ENCODE measurements around the gene SLC4A4.

The SLC4A4 gene

GRCh38 chr4:71474731-71475130 lies 135.9 kb downstream of the SLC4A4 start:
- no peak for DNase-seq

GRCh38 chr4:71476240-71476639 lies 137.4 kb downstream of the SLC4A4 start:
- DNase-seq: no peak

- DNase-seq: no peak
These were observed 147.9 kb downstream of the SLC4A4 start for GRCh38 chr4:71486550-71487343.

- no peak for DNase-seq
These were observed 148.6 kb downstream of the SLC4A4 start for GRCh38 chr4:71487344-71487920.

- no peak for DNase-seq
These were observed 155.7 kb downstream of the SLC4A4 start for GRCh38 chr4:71494539-71494938.

GRCh38 chr4:71495454-71495853 lies 156.6 kb downstream of the SLC4A4 start:
- no peak for DNase-seq

GRCh38 chr4:71497078-71497477 lies 158.3 kb downstream of the SLC4A4 start:
- no peak for DNase-seq

- no peak for DNase-seq
These were observed 159.2 kb downstream of the SLC4A4 start for GRCh38 chr4:71498002-71498401.

- no peak for DNase-seq
These were observed 159.8 kb downstream of the SLC4A4 start for GRCh38 chr4:71498625-71499024.

- no peak for DNase-seq
These were observed 163.2 kb downstream of the SLC4A4 start for GRCh38 chr4:71501992-71502391.

GRCh38 chr4:71518283-71518989 lies 179.6 kb downstream of the SLC4A4 start:
- no peak for DNase-seq

GRCh38 chr4:71520308-71520707 lies 181.5 kb downstream of the SLC4A4 start:
- no peak for DNase-seq

- DNase-seq: no peak
These were observed 182.0 kb downstream of the SLC4A4 start for GRCh38 chr4:71520850-71521249.

- no peak for DNase-seq
These were observed 185.9 kb downstream of the SLC4A4 start for GRCh38 chr4:71524756-71525155.

GRCh38 chr4:71526637-71527406 lies 188.0 kb downstream of the SLC4A4 start:
- DNase-seq: no peak

GRCh38 chr4:71532407-71532806 lies 193.6 kb downstream of the SLC4A4 start:
- DNase-seq: no peak

- no peak for DNase-seq
These were observed 194.3 kb downstream of the SLC4A4 start for GRCh38 chr4:71533121-71533520.

GRCh38 chr4:71537551-71538065 lies 198.8 kb downstream of the SLC4A4 start:
- no peak for DNase-seq

- DNase-seq: no peak
These were observed 199.7 kb downstream of the SLC4A4 start for GRCh38 chr4:71538528-71538927.

- DNase-seq: no peak
These were observed 202.0 kb downstream of the SLC4A4 start for GRCh38 chr4:71540749-71541269.

GRCh38 chr4:71541541-71541940 lies 202.7 kb downstream of the SLC4A4 start:
- DNase-seq: no peak

GRCh38 chr4:71545168-71545567 lies 206.3 kb downstream of the SLC4A4 start:
- no peak for DNase-seq

All from activated CD4-positive, alpha-beta T cell treated with anti-CD3 and anti-CD28 coated beads, Interleukin-2, amount 50 U/mL, for 1 hour (primary cell).